Measurements from ENCODE around the gene ROMO1. TPM values are rescaled to one million over a fixed set of nuclear protein-coding genes. Genes with fewer than 3 reads are reported as not detected.
"Not testable (repeated sequence)": the region's sequence is repeated elsewhere in the genome, so short reads cannot be mapped to it uniquely, and the experiment has no call there.

Gene ROMO1
- total RNA-seq, 1 donor from 2014 or later: 333 TPM

DNA sequence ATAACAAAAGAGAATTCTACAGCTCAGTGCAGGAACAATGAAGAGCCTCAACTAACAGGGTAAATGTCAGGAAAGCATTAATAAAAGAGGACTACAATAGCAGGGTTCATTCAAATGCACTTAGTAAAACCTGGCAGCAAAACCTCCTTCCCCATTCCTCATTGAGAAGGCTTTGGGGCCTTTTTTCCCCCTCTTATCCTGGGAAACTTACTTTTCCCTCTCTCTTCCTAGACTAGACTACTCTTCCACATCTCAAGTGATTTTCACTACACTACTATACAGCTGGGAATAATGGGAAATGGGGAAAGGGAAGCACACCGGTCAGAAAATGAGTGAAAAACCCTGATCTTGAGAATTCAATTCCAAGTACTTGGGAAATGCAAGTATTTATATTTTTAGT is 10.1 kb downstream of the ROMO1 start:
- DNase-seq (ENCODE audit: extremely low read depth, low read depth, low spot score): no peak

DNA sequence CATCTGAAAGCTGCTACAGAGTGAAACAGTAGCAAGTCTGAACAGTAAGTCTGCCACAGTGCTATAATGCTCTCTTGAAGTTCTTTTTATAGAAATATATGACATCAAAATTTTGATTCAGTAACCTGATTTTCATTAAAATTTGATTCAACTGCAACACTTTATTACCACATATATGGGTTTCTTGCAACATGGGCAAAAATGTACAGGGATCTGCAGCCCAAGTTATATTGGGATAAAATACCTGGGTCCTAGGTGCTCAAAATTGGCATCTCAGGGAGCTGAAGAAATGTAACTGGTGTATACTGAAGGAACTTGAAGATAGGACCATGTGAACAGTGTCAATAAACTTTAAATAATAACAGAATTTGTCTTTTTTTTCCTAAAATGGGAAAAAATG is 10.8 kb downstream of the ROMO1 start:
- DNase-seq (ENCODE audit: extremely low read depth, low read depth, low spot score): no peak

DNA sequence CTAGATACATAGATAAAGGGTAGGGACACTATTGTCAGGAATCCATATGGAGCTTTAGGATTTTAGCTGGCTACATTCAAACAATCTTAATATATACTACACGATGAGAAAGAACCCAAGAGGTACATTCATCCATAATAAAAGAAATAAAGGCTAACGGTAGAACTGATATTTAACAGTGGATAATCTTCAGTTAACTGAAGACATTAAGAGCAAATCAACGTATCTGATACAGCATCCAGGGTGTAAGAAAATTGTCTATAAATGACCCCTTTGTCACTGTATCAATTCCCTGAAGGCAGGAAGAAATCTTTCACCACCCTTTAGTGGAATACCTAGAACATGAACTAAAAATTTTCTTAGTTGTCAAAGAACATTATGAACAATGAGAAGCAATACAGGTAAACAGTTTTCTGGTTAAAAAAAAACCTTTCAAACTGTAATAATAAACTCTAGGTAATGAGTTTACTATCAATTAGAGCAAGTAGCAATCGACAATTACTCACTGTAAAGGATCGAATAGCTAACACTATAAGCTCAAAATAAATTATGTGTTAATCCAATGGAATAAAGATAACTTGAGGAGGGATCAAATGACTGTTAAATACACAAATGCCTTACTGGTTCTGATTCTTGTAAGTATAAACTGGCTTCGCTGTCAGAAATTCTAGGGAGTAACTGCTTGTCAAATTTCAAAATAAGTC is 11.8 kb downstream of the ROMO1 start:
- DNase-seq (ENCODE audit: extremely low read depth, low read depth, low spot score): no peak

DNA sequence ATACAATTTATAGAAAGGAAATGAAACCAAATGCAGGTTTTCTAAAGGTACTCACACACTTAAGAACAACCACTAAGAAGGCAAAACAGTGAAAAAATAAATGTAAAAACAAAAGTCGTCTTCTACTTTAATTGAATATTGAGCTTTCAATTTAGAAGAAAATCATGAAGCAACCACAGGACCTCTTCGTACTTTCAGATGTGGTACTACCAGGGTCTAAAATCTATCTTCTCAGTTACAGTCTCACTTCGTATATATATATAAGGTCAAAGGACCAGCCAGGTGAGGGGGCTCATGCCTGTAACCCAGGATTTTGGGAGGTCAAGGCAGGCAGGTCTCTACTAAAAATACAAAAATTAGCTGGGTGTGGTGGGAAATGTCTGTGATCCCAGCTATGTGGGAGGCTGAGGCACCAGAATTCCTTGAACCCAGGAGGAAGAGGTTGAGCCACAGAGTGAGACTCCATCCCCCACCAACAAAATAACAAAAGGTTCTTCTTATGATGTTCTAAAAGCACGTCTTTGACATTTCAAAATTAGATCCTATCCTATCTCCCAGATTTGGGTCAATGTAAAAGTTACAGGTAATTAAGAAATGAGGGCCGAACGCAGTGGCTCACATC is 12.5 kb downstream of the ROMO1 start:
- no peak for DNase-seq (ENCODE audit: extremely low read depth, low read depth, low spot score)

DNA sequence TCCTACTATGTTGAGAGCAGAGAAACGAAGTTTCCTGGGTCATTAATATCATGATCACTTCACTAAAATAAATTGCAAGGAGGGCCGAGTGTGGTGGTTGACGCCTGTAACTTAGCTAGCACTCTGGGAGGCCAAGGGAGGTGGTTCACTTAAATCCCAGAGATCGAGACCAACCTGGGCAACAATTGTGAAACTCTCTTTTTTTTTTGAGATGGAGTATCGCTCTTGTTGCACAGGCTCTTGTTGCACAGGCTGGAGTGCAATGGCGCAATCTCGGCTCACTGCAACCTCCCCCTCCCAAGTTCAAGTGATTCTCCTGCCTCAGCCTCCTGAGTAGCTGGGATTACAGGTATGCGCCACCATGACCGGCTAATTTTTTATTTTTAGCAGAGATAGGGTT is 13.9 kb downstream of the ROMO1 start:
- not testable (repeated sequence) for DNase-seq (ENCODE audit: extremely low read depth, low read depth, low spot score)

DNA sequence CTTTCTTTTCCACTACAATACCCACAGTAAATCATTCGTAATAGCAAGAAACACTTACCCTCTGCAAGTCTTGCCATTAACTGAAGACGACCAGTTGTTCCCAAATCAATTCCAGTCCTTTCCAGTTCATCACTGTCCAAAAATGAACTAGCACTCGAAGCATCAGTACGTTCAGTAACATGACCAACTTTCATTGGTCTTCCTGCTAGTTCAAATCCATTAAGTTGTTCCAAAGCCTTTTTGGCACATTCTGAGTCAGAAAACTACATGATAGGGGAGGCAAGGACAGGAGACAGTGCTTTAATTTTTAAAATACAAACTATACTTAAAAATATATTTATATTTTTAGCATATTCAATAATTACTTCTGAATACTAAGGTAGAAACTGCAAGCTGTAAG is 14.9 kb downstream of the ROMO1 start:
- DNase-seq (ENCODE audit: extremely low read depth, low read depth, low spot score): no peak

DNA sequence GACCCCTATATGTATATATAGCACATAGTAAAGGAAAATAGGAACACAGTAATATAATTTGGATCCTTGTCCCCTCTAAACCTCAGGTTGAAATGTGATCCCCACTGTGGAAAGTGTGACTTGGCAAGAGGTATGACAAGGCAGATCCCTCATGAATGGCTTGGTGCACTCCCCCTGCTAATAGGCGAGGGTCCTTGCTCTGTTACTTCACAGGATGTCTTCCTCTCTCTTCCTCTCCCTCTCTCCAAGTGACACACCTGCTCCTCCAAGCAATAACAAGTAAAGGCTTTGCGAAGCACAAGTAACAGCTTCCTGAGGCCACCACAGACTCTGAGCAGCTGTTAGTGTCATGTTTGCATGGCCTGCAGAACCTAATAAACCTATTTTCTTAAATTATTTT is 16.4 kb downstream of the ROMO1 start:
- DNase-seq (ENCODE audit: extremely low read depth, low read depth, low spot score): no peak

DNA sequence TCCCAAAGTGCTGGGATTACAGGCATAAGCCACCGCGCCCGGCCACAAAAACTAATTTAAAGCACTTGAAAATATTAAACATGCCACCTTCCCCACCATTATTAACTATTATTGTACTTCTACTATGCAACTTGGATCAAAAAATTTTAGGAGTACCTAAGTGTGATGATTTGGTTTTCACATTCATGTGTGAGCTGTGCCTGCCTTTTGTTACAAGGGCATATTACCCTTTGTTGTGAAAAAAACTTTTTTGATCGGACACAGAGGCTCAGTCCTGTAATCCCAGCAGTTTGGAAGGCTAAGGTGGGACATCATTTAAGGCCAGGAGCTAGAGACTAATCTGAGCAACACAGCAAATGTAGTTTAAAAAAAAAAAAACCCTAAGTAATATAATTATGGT is 17.1 kb downstream of the ROMO1 start:
- no peak for DNase-seq (ENCODE audit: extremely low read depth, low read depth, low spot score)

DNA sequence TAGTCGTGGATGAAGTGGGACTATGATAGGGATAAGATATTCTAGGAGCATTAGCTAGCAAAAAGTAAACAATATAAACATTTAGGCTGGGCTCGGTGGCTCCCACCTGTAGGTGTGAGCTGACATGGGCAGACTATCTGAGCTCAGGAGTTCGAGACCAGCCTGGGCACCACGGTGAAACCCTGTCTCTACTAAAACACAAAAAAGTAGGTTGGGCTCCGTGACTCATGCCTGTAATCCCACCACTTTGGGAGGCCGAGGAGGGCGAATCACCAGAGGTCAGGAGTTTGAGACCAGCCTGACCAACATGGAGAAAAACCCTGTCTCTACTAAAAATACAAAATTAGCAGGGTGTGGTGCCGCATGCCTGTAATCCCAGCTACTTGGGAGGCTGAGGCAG is 19.1 kb downstream of the ROMO1 start:
- not testable (repeated sequence) for DNase-seq (ENCODE audit: extremely low read depth, low read depth, low spot score)

DNA sequence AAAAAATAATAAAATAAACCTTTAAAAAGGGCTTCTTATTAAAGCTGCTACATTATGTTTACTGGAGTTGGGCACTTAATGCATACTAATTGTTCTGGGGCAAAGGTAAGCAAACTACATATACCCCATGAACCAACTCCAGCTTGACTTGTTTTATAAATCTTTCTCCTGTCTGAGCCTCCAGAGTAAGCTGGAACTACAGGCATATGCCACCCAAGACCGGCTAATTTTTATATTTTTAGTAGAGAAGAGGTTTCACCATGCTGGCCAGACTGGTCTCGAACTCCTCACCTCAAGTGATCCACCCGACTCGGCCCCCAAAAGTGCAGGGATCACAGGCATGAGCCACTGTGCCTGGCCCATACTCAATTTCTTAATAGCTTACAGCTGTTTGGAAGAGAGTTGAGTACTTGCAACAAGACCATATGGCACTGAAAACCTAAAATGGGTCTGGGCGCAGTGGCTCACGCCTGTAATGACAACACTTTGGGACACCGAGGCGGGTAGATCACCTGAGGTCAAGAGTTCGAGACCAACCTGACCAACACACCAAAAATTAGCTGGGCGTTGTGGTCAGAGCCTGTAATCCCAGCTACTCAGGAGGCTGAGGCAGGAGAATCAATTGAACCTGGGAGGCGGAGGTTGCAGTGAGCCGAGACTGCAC is 19.9 kb downstream of the ROMO1 start:
- DNase-seq (ENCODE audit: extremely low read depth, low read depth, low spot score): no peak

DNA sequence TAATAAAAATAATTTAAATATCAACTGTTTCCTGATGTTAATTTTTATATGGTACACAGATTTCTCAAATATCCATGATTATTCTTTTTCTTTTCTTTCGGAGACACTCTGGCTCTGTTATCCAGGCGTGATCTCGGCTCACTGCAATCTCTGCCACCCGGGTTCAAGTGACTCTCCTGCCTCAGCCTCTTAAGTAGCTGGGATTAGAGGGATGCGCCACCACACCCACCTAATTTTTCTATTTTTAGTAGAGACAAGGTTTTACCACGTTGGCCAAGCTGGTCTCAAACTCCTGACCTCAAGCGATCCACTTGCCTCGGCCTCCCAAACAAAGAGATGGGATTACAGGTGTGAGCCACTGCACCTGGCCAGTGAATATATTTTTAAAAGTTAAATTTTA is 20.5 kb downstream of the ROMO1 start:
- DNase-seq (ENCODE audit: extremely low read depth, low read depth, low spot score): no peak

DNA sequence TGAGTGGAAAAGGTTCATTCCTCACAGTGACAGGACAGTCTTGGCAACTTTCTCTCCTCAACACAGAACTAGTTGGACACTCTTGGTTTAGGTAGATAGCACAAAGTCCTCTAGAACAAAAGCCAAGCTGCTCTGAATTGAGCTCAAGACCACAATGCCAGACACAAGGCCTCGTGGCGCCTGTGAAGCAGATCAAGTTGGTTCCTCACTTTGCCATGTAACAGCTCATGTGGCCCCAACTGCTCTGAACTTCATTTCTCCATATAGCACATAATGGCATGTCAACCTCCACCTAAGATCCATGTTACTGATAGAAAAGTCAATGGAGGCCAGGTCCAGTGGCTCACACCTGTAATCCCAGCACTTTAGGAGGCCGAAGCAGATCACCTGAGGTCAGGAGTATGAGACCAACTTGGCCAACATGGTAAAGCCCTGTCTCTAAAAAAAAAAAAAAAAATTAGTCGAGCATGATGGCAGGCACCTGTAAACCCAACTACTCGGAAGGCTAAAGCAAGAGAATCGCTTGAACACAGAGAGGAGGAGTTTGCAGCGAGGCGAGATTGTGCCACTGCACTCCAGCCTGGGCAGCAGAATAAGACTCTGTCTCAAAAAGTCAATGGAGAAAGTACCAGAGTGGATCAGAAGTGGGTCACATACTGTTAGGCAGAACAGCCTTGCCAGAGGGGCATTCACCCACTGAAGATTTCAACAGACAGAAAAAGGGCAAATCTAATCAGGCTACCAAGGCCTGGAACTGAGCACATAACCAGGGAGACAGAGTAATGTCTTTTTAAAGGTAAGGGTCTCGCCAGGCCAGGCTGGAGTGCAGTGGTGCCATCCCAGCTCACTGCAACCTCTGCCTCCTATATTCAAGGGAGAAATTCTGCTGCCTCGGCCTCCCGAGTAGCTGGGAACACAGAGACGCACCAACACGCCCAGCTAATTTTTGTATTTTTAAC is 21.2 kb downstream of the ROMO1 start:
- DNase-seq (ENCODE audit: extremely low read depth, low read depth, low spot score): no peak

DNA sequence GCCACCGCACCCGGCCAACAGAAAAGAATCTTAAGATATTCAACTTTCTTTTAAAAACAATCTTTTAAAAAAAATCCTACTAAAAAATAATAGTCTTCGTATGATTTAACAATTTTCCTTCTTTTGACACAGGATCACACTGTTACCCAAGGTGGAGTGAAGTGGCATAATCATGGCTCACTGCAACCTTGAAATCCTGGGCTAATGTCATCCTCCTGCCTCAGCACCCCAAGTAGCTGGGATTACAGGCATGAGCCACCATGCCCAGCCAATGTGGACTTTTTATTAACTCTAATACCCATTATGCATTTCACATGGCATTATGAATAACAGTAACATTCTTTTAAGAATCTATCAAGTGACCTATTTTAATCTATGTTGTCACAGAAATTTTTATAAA is 22.0 kb downstream of the ROMO1 start:
- no peak for DNase-seq (ENCODE audit: extremely low read depth, low read depth, low spot score)

DNA sequence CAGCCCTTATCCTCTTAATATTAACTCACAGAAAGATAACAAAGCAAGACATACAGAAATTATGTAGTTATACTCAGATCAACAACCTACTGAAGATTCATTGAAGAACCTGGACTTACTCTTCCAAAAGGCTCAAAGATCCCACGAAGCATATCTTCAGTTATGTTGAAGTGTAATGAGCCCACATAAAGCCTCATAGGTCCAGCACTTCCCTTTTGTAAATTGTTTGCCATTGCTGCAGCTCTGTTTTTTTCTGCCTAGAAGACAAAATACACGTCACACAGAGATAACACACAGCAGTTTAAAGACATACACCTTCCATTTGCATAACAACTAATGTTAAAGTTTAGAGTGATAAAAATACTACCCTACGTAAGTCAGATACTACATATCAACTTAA is 22.4 kb downstream of the ROMO1 start:
- DNase-seq (ENCODE audit: extremely low read depth, low read depth, low spot score): no peak

DNA sequence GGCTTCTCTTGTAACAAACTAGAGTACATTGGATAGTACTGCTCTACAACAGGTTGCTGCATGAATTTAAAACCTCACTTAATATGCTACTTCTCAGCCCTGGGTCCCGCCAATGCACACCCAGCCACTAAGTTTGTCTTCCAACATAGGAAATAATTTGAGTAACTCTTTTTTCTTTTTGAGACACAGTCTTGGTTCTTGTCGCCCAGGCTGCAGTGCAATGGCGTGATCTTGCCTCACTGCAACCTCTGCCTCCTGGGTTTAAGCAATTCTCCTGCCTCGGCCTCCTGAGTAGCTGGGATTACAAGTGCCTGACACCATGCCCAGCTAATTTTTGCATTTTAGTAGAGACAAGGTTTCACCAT is 24.1 kb downstream of the ROMO1 start:
- not testable (repeated sequence) for DNase-seq (ENCODE audit: extremely low read depth, low read depth, low spot score)

DNA sequence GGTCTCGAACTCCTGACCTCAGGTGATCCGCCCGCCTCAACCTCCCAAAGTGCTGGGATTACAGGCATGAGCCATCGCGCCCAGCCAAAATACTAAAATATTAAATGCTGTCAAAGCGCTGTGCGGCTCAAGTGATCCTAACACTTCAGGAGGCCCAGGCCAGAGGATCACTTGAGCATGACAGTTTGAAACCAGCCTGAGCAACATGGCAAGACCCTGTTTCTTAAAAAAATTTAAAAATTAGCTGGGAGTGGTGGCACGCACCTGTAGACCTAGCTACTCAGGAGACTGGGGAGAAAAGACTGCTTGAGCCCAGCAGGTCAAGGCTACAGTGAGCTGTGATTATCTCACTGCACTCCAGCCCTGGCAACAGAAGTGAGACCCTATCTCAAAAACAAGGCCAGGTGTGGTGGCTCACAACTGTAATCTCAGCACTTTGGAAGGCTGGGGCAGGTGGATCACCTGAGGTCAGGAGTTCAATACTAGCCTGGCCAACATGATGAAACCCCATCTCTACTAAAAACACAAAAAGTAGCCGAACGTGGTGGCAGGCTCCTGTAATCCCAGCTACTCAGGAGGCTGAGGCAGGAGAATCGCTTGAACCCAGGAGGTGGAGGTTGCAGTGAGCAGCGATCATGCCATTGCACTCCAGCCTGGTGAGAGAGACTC is 24.6 kb downstream of the ROMO1 start:
- DNase-seq (ENCODE audit: extremely low read depth, low read depth, low spot score): not testable (repeated sequence)

DNA sequence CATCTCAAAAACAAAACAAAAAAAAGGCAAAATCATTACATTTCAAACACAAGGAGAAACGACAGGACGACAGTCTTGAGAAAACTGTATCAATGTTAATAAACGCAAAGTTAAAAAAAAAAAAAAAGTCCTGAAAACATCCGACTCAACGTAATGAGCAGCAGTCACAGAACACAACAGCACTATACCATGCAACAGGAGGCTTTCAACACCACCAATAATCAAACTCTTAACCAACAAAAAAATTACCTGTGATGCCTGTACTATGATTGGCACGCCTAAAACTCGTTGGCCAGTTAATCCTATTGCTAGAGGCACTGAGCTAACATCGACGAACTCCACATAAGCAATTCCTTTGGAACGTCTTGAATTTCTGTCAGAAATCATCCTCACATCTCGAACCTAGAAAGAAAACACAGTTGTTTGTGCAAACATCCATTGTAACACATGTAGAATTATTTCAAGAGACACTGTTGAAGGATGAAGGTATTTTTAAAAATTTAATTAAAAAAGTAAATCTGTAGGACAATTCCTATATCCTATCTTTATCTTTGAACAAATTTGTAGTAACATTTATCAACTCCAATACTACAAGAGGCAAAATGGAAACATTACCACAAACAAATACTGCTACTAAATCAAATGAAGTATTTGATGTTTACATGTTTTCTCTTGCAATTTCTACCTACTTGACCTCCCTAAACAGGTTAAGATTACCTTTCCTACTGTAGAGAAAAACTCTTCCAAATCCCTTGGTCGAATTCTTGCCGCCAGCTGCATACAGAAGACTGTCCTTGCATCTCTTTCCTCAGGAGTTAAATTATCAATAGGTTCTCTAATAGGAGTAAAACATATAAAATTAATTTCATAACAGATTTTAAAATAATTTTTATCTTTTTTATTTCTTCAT is 25.4 kb downstream of the ROMO1 start:
- DNase-seq (ENCODE audit: extremely low read depth, low read depth, low spot score): no peak

DNA sequence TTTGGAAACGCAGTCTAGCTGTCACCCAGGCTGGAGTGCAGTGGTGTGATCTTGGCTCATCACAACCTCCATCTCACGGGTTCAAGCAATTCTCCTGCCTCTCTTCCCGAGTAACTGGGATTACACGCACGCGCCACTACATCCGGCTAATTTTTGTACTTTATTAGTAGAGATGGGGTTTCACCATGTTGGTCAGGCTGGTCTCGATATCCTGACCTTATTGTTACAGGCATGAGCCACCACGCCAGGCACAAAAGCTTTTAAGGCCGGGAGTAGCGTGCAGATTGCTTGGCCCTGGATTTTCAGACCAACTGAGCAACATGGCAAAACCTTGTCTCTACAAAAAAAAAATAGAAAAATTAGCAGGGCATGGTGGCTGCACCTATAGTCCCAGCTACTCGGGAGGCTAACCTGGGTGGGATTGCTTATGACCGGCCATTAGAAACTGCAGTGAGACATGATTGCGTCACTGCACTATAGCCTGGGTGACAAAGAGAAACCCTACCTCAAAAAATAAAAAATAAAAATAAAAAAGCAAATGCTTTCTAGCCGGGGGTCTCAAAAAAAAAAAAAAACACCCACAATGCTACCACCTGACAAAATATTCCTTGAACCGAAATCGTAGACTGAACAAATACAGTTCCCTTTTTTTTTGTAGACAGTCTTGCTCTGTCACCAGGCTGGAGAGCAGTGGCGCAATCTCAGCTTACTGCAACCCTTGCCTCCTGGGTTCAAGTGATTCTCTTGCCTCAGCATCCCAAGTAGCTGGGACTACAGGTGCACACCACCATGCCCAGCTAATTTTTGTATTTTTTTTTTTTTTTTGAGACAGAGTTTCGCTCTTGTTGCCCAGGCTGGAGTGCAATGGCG is 27.9 kb downstream of the ROMO1 start:
- DNase-seq (ENCODE audit: extremely low read depth, low read depth, low spot score): no peak

Measured in glomerular endothelial cell (primary cell).